ENCODE measurements around the gene EEF1A2. TPM values are rescaled to one million over a fixed set of nuclear protein-coding genes. Genes with fewer than 3 reads are reported as not detected.
A peak's percentile ranks its signal among the peaks of the same experiment; 100 is the strongest.

EEF1A2 gene
- total RNA-seq, 2 experiments from 2014 or later, result 1.1 to 1.7 TPM

- Mint-ChIP-seq H3K4me1 (ENCODE audit: low read depth) (peaks cover 33% of the 10 kb centered on the region), H3K27ac (no peak overlapping the region), H3K4me3 (no peak overlapping the region), H3K27me3 (no peaks in the 10 kb centered on the region), H3K36me3 (peaks cover 24% of the 10 kb centered on the region), H3K9me3 (peaks cover 13% of the 10 kb centered on the region)
- CTCF ChIA-PET, result no interaction called here
- intact Hi-C loops (cut with micrococcal nuclease), result no loop called here
- POLR2A ChIA-PET, result interaction anchor here (0.9 kb wide), 1 partner anchor 11 kb away, joined by 3 read pairs; the partner anchor contains the start of gene PTK6
- DNase-seq, result no peak
Observed at GRCh38 chr20:63525971-63526370, 27.1 kb upstream of the EEF1A2 start.

DNA sequence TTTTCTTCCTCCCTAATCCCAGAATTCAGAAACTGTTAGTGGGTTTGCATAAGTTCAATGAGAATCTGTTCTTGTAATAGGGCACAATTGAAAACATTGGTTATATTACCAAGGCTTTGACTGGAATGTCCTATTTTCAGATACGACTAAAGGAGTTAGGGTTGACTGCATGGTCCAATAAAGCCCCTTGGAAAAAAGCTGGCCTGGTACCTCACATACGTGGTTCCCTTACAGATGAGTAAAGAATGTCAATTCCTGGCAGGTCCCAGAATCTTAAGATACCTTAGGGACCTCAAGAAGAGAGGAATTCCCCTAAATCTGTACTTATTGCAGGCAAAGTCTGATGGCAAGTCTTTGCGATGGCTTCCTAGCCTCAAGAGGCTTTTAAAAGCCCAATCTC is 26.3 kb upstream of the EEF1A2 start:
- intact Hi-C loops (cut with micrococcal nuclease), result no loop called here
- no peaks in the 10 kb centered on the region for H3K27me3 Mint-ChIP-seq
- peaks cover 13% of the 10 kb centered on the region for H3K9me3 Mint-ChIP-seq
- ChIA-PET CTCF (no interaction called here), POLR2A (interaction anchor here (0.9 kb wide), 1 partner anchor 12 kb away, joined by 3 read pairs; the partner anchor contains the start of gene PTK6)
- DNase-seq, result no peak
- H3K27ac Mint-ChIP-seq, result no peak overlapping the region
- peaks cover 33% of the 10 kb centered on the region for H3K4me1 Mint-ChIP-seq (ENCODE audit: low read depth)
- no peak overlapping the region for H3K4me3 Mint-ChIP-seq
- peaks cover 24% of the 10 kb centered on the region for H3K36me3 Mint-ChIP-seq

GRCh38 chr20:63522981-63523611 is 24.2 kb upstream of the EEF1A2 start:
- intact Hi-C loops (cut with micrococcal nuclease), result no loop called here
- CTCF ChIA-PET, result interaction anchor here (1.0 to 1.8 kb wide), 2 partner anchors 14 to 26 kb away, joined by 3 to 7 read pairs; partner anchors contain the start of gene PTK6
- H3K4me3 Mint-ChIP-seq, result no peak overlapping the region
- POLR2A ChIA-PET, result interaction anchor here (5.4 kb wide), 1 partner anchor 14 kb away, joined by 55 read pairs; the partner anchor contains the start of gene PTK6
- peaks cover 30% of the 10 kb centered on the region for H3K4me1 Mint-ChIP-seq (ENCODE audit: low read depth)
- no peak overlapping the region for H3K27ac Mint-ChIP-seq
- peaks cover 13% of the 10 kb centered on the region for H3K9me3 Mint-ChIP-seq
- DNase-seq, result no peak
- H3K27me3 Mint-ChIP-seq, result no peaks in the 10 kb centered on the region
- peaks cover 24% of the 10 kb centered on the region for H3K36me3 Mint-ChIP-seq

DNA sequence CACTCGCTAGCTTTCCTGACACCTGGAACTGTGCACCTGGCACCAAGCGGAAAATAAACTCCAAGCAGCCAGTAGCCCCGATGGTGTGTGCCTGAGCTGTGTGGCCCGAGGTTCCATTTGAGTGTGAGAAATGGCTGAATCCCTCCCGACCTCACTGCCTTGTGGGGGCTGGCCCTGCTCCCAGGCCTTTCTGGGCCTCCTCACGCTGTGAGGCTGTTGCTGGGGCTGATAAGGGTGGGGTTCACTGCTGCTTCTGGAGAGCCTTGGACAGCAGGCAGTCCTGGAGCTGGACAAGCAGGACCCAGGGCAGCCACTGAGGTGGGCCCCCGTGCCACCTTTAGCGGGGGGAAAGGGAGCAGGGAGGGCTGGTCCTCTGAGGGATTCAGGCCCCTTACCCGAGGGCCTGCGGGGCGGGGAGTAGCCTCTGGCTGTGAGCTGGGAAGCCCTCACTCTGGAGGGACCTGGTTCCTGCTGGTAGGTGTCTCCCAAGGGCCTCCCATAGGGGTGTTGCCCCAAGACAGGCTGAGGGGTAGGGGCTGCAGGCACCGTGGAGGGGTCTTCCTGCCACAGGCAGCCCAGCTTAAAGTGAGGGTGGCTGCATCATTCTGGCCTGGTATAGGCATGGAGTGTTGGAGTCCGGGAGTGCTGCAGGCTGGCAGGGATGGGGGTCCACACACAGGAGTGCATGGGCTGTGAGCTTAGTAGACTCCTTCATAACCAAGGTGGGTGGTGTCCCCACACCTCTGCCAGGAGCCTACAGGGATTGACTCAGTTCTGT is 23.4 kb upstream of the EEF1A2 start:
- DNase-seq, result no peak
- intact Hi-C loops (cut with micrococcal nuclease), result no loop called here
- no peak overlapping the region for H3K27ac Mint-ChIP-seq
- peaks cover 13% of the 10 kb centered on the region for H3K9me3 Mint-ChIP-seq
- ChIA-PET POLR2A (interaction anchor here (1.0 to 5.4 kb wide), 4 partner anchors 14 to 584 kb away, joined by 3 to 55 read pairs (median 6); partner anchors contain the start of genes GID8, GMEB2 and PTK6), CTCF (interaction anchor here (0.9 to 2.1 kb wide), 4 partner anchors 15 to 459 kb away, joined by 3 to 15 read pairs (median 5); partner anchors contain the start of genes PRPF6 and PTK6)
- no peaks in the 10 kb centered on the region for H3K27me3 Mint-ChIP-seq
- H3K36me3 Mint-ChIP-seq, result peaks cover 26% of the 10 kb centered on the region
- H3K4me1 Mint-ChIP-seq (ENCODE audit: low read depth), result peaks cover 26% of the 10 kb centered on the region
- H3K4me3 Mint-ChIP-seq, result peak overlapping the region; percentile 55

DNA sequence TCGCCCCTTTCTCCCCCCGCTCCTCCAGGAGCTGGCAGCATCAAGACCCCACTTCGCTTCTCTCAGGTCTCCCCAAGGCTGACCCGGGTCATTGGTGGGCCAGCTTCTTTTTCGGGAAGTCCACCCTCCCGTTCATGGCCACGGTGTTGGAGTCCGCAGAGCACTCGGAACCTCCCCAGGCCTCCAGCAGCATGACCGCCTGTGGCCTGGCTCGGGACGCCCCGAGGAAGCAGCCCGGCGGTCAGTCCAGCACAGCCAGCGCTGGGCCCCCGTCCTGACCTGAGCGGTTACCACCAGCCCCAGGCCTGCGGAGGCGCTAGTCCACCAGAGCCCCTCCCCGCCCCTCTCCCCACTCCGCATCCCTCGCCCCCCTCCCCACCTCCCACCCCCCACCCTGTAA is 22.7 kb upstream of the EEF1A2 start:
- intact Hi-C loops (cut with micrococcal nuclease), result loop anchor here (2.0 kb wide), 1 partner anchor 31 kb away; no protein-coding TSS in a partner anchor
- ChIA-PET CTCF (interaction anchor here (0.9 to 2.1 kb wide), 6 partner anchors 16 to 518 kb away, joined by 3 to 15 read pairs (median 6); partner anchors contain the start of genes PRPF6, PTK6 and TPD52L2), POLR2A (interaction anchor here (0.6 to 5.4 kb wide), 10 partner anchors 8 to 583 kb away, joined by 3 to 55 read pairs (median 4); partner anchors contain the start of genes ARFRP1, GID8, GMEB2 and PTK6)
- H3K36me3 Mint-ChIP-seq, result peaks cover 26% of the 10 kb centered on the region
- no peaks in the 10 kb centered on the region for H3K27me3 Mint-ChIP-seq
- peak overlapping the region; percentile 78 for H3K4me3 Mint-ChIP-seq
- peak overlapping the region; percentile 33 for H3K27ac Mint-ChIP-seq
- H3K9me3 Mint-ChIP-seq, result peaks cover 13% of the 10 kb centered on the region
- peaks cover 23% of the 10 kb centered on the region for H3K4me1 Mint-ChIP-seq (ENCODE audit: low read depth)
- DNase-seq, result no peak

DNA sequence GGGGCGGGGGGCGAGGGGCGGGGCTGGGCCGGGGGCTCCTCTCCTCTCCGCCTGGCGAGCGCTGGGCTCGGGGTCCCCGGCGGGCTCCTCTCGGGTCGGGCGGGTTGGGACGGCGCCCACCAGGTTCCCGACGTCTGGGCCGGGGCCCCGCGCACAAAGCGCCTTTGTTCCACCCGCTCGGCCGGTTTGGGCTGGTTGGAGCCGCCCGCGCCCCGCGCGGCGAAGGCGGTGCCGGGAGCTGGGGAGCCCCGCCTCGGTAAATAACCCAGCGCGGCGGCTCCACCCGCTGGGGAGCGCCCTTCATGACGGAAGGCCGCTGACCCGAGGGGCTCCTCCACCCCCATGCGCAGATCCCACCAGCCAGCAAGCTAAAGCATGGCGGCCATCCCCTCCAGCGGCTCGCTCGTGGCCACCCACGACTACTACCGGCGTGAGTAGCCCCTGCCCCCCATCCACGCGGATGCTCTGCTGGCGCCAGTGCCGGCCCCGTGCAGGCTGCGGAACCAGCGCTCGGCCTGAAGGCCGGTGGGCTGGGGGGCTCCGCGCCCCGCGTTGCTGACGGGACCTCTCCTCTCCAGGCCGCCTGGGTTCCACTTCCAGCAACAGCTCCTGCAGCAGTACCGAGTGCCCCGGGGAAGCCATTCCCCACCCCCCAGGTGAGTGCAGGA is 22.2 kb upstream of the EEF1A2 start:
- peak overlapping the region; percentile 33 for H3K27ac Mint-ChIP-seq
- POLR2A ChIA-PET, result interaction anchor here (0.6 to 5.4 kb wide), 11 partner anchors 8 to 583 kb away, joined by 3 to 55 read pairs (median 3); partner anchors contain the start of genes ARFRP1, GID8, GMEB2 and PTK6

DNA sequence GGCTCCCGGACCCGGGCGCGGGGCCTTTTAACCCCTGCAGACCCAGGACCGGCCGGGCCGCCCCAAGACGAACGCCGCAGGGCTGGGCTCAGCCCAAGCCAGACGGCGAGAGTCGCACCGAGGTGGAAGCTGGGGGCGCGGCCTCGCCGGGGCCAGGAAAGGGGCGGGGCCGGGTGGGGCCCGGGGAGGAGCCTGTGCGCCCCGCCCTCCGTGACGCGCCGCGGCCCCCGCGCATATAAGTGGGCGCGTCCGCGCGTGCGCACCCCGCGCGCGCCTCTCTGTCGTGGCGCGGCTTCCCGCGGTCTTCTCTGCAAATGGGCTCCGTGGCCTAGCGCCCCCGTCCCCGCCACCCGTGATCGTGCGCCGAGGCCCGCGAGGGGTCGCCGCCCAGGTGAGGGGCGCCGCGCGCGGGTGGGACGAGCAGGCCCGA is 21.6 kb upstream of the EEF1A2 start, which contains the start of gene PPDPF:
TSS of gene PPDPF (plus strand) at position 262 of the 430 bp plus-strand sequence. CDS start 544 bp downstream, outside the sequence.
- intact Hi-C loops (cut with micrococcal nuclease), result loop anchor here (2.0 kb wide), 1 partner anchor 32 kb away; no protein-coding TSS in a partner anchor
- no peaks in the 10 kb centered on the region for H3K27me3 Mint-ChIP-seq
- peak; percentile 87 for DNase-seq
- peaks cover 26% of the 10 kb centered on the region for H3K36me3 Mint-ChIP-seq
- H3K27ac Mint-ChIP-seq, result peak within 1 kb of the TSS; percentile 79
- peaks cover 13% of the 10 kb centered on the region for H3K9me3 Mint-ChIP-seq
- CTCF ChIA-PET, result interaction anchor here (0.6 to 2.1 kb wide), 10 partner anchors 17 to 519 kb away, joined by 3 to 15 read pairs (median 4); partner anchors contain the start of genes PTK6 and TPD52L2
- peaks cover 23% of the 10 kb centered on the region for H3K4me1 Mint-ChIP-seq (ENCODE audit: low read depth)
- H3K4me3 Mint-ChIP-seq, result peak within 1 kb of the TSS; percentile 78
- POLR2A ChIA-PET, result interaction anchor here (0.9 to 5.4 kb wide), 7 partner anchors 9 to 344 kb away, joined by 3 to 55 read pairs (median 4); partner anchors contain the start of genes GMEB2, PTK6 and TPD52L2

More for the DNA sequence above, 22.2 kb upstream of the EEF1A2 start:
- Mint-ChIP-seq H3K9me3 (peaks cover 13% of the 10 kb centered on the region), H3K4me1 (ENCODE audit: low read depth) (peaks cover 23% of the 10 kb centered on the region), H3K4me3 (peak overlapping the region; percentile 78), H3K27me3 (no peaks in the 10 kb centered on the region), H3K36me3 (peaks cover 26% of the 10 kb centered on the region)
- intact Hi-C loops (cut with micrococcal nuclease), result loop anchor here (2.0 kb wide), 1 partner anchor 32 kb away; no protein-coding TSS in a partner anchor
- CTCF ChIA-PET, result interaction anchor here (0.6 to 2.1 kb wide), 11 partner anchors 17 to 518 kb away, joined by 3 to 15 read pairs (median 4); partner anchors contain the start of genes PRPF6, PTK6 and TPD52L2
- DNase-seq, result peak; percentile 81

DNA sequence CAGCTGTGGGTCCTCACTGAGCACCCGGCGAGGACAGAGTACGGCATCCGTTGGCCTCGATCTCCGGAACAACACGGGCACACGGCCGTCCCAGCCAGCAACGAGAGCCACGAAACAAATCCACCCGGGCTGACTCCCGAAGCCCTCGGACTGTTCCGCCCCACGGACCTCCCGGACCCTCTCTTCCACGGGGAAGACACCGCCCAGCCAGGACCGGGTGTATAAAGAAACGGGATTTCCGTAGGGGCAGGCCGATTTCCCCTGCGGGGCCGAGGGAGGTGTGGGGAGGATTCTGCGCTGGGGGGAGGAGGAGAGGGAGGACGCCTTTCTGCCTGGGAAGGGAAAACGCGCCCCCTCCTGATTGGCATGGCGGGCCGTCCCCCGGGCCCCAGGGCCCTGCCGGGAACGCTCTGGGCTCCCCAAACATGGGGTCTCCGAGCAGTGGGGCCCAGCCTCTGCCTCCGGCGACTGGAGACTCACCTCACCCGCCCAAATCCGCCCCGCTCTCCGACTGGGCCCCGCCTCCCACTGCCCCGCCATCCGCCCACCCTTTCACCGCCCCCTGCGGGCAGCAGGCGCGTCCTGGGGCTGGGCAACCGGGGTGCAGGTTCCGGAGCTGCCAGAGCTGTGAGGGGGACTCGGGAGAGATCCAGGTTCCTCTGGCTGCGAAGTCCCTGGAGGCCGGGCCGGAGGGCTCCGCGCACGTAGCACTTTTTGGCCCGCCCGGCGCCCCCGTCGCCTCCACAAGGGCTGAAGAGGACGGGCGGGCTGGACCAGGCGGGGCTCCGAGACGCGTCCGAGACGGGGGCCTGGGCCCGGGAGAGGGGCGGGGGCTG is 21.0 kb upstream of the EEF1A2 start:
- Mint-ChIP-seq H3K27me3 (no peaks in the 10 kb centered on the region), H3K9me3 (peaks cover 13% of the 10 kb centered on the region), H3K36me3 (peaks cover 26% of the 10 kb centered on the region), H3K4me1 (ENCODE audit: low read depth) (peaks cover 23% of the 10 kb centered on the region), H3K4me3 (peak overlapping the region; percentile 69), H3K27ac (peak overlapping the region; percentile 13)
- peak; percentile 76 for DNase-seq
- ChIA-PET CTCF (interaction anchor here (0.8 to 2.1 kb wide), 7 partner anchors 16 to 122 kb away, joined by 3 to 15 read pairs (median 5); partner anchors contain the start of gene PTK6), POLR2A (interaction anchor here (1.0 to 5.4 kb wide), 4 partner anchors 9 to 107 kb away, joined by 3 to 55 read pairs (median 8); partner anchors contain the start of genes GMEB2 and PTK6)
- intact Hi-C loops (cut with micrococcal nuclease), result loop anchor here (2.0 kb wide), 1 partner anchor 33 kb away; no protein-coding TSS in a partner anchor

- no peak for DNase-seq
- ChIA-PET CTCF (interaction anchor here (1.8 kb wide), 1 partner anchor 22 kb away, joined by 9 read pairs; no protein-coding TSS in a partner anchor), POLR2A (interaction anchor here (5.4 kb wide), 1 partner anchor 18 kb away, joined by 55 read pairs; the partner anchor contains the start of gene PTK6)
- Mint-ChIP-seq H3K4me3 (peak overlapping the region; percentile 69), H3K36me3 (peaks cover 26% of the 10 kb centered on the region), H3K27ac (no peak overlapping the region), H3K27me3 (peaks cover 2% of the 10 kb centered on the region), H3K4me1 (ENCODE audit: low read depth) (peaks cover 21% of the 10 kb centered on the region), H3K9me3 (peaks cover 13% of the 10 kb centered on the region)
- intact Hi-C loops (cut with micrococcal nuclease), result no loop called here
Observed at GRCh38 chr20:63518946-63519667, 20.2 kb upstream of the EEF1A2 start.
